Liver (tissue), 3 donors: ENCODE measurements around the gene AHSG.

Experiments
- GABPA ChIP-seq, 2 donors: IDR thresholded peaks in 1 of 2; conservative IDR thresholded peaks in 1 of 2; 2 replicates each; pipeline ENCODE4 v1.6.1; 2016; ENCODE audit warnings: antibody characterized with exemption in 2 of 2, mild to moderate bottlenecking in 1 of 2, moderate library complexity in 1 of 2
- JUND ChIP-seq, 2 donors: IDR thresholded peaks; 2 replicates each; pipeline ENCODE4 v1.6.1; 2016; ENCODE audit warnings: antibody characterized with exemption in 2 of 2
- RAD21 ChIP-seq, 2 donors: IDR thresholded peaks; 2 replicates each; pipeline ENCODE4 v1.6.1; 2016; ENCODE audit warnings: antibody characterized with exemption in 2 of 2, mild to moderate bottlenecking in 2 of 2
- SP1 ChIP-seq: IDR thresholded peaks from 2 replicates; pipeline ENCODE4 v1.6.1; 2018; ENCODE audit warnings: antibody characterized with exemption, mild to moderate bottlenecking
- TAF1 ChIP-seq: conservative IDR thresholded peaks from 2 replicates; pipeline ENCODE4 v1.6.1; 2016; ENCODE audit warnings: antibody characterized with exemption, mild to moderate bottlenecking
- YY1 ChIP-seq: IDR thresholded peaks from 2 replicates; pipeline ENCODE4 v1.6.1; 2016; ENCODE audit warnings: antibody characterized with exemption, mild to moderate bottlenecking
- TF ChIP-seq, protein P1 (sequence below): IDR thresholded peaks from 2 replicates; pipeline ENCODE4 v1.6.1; 2016; ENCODE audit warnings: antibody characterized with exemption
- TF ChIP-seq, protein P2 (sequence below): fragments of 150-350 bp; IDR thresholded peaks from 2 replicates; pipeline ENCODE4 v1.5.1; 2017; ENCODE audit warnings: improper control_type of control experiment, low read depth, low read length; ENCODE audit not compliant: missing input control
- donor health status: healthy.
- donor health status: healthy.

DNA sequence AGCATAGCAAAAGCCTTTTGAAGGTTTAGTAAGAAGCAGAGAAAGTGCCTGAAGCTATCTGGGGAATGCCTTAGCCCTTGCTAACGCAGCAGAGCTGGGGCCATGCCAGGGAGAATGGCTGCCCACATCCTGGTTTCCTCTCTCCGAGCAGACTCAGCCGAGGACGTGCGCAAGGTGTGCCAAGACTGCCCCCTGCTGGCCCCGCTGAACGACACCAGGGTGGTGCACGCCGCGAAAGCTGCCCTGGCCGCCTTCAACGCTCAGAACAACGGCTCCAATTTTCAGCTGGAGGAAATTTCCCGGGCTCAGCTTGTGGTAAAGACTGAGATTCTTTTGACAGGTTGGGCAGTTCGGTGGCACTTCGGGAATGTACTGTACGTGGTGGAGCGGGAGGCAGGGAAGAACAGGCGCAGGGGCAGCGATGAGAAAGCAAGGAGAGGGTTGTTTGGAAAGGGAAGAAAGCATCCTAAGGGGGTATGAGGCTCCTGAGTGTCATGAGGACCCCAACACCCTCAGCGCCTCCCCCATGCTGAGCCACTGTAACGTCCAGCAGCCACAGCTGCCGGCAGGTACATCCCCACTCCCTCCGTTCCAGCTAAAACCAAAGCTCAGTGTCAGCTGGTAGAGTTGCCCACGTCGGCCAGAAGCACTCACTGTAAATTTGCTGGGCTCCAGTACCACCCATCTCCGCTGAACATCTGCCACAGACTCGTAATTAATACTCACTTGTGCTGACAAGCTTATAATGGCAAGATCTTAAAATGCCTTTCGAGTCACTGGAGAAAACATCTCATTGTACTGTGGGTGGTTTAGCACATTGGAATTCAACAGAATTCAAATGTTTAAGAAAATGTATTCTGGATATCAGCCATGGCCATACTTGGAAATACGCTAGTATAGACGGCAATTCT is 4.4 kb downstream of the AHSG start:
- TF ChIP-seq, protein P1, sequence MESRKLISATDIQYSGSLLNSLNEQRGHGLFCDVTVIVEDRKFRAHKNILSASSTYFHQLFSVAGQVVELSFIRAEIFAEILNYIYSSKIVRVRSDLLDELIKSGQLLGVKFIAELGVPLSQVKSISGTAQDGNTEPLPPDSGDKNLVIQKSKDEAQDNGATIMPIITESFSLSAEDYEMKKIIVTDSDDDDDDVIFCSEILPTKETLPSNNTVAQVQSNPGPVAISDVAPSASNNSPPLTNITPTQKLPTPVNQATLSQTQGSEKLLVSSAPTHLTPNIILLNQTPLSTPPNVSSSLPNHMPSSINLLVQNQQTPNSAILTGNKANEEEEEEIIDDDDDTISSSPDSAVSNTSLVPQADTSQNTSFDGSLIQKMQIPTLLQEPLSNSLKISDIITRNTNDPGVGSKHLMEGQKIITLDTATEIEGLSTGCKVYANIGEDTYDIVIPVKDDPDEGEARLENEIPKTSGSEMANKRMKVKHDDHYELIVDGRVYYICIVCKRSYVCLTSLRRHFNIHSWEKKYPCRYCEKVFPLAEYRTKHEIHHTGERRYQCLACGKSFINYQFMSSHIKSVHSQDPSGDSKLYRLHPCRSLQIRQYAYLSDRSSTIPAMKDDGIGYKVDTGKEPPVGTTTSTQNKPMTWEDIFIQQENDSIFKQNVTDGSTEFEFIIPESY, result no peak
- TF ChIP-seq, protein P2, sequence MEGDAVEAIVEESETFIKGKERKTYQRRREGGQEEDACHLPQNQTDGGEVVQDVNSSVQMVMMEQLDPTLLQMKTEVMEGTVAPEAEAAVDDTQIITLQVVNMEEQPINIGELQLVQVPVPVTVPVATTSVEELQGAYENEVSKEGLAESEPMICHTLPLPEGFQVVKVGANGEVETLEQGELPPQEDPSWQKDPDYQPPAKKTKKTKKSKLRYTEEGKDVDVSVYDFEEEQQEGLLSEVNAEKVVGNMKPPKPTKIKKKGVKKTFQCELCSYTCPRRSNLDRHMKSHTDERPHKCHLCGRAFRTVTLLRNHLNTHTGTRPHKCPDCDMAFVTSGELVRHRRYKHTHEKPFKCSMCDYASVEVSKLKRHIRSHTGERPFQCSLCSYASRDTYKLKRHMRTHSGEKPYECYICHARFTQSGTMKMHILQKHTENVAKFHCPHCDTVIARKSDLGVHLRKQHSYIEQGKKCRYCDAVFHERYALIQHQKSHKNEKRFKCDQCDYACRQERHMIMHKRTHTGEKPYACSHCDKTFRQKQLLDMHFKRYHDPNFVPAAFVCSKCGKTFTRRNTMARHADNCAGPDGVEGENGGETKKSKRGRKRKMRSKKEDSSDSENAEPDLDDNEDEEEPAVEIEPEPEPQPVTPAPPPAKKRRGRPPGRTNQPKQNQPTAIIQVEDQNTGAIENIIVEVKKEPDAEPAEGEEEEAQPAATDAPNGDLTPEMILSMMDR, result peak; percentile 85
- TF ChIP-seq TAF1, result no peak
- TF ChIP-seq SP1, result no peak
- peak; percentile 87 to 92 for TF ChIP-seq RAD21 (IDR thresholded peaks at IDR 0.05)
- peak; percentile 84 for TF ChIP-seq YY1
- no peak for TF ChIP-seq GABPA (IDR thresholded peaks at IDR 0.05 in 1 of 2, conservative IDR thresholded peaks at IDR 0.05 in 1 of 2)
- no peak for TF ChIP-seq JUND (IDR thresholded peaks at IDR 0.05)
